Measurements from ENCODE around the gene PLCB3. TPM values are rescaled to one million over a fixed set of nuclear protein-coding genes. Genes with fewer than 3 reads are reported as not detected.

PLCB3 gene
- total RNA-seq, 1 experiment from 2014 or later, result 45.3 TPM

- no peak for DNase-seq (ENCODE audit: low spot score)
- POLR2A ChIA-PET (ENCODE audit: low non-redundant PET), result no interaction called here
- H3K36me3 ChIP-seq (ENCODE audit: insufficient read depth, low read length, poor library complexity, severe bottlenecking), result peaks cover 5% of the 10 kb centered on the region
- CTCF ChIA-PET, result no interaction called here
- H3K4me3 ChIP-seq (ENCODE audit: low read depth, low read length, poor library complexity, severe bottlenecking), result no peak overlapping the region
- no peaks in the 10 kb centered on the region for H3K27me3 ChIP-seq (replicated peaks; ENCODE audit: insufficient read depth, low read depth, low read length, poor library complexity)
- no peaks in the 10 kb centered on the region for H3K9me3 ChIP-seq (ENCODE audit: low read depth, low read length, poor library complexity, severe bottlenecking)
- no peak for TF ChIP-seq EZH2 (IDR thresholded peaks at IDR 0.05; ENCODE audit: borderline replicate concordance, low read depth, low read length, poor library complexity, severe bottlenecking)
- TF ChIP-seq CTCF (conservative IDR thresholded peaks at IDR 0.05; ENCODE audit: low read depth, low read length), result no peak
- peak overlapping the region; percentile 70 for H3K27ac ChIP-seq (ENCODE audit: low read depth, low read length, poor library complexity, severe bottlenecking)
- peaks cover 30% of the 10 kb centered on the region for H3K4me1 ChIP-seq (ENCODE audit: insufficient read depth, low read length, poor library complexity, severe bottlenecking)
- no TSS peak for BruUV-seq (replicated peaks)
- intact Hi-C loops (cut with micrococcal nuclease; ENCODE audit: unreplicated experiment), result no loop called here
Observed at GRCh38 chr11:64229090-64229743, 22.1 kb upstream of the PLCB3 start.

GRCh38 chr11:64229744-64230170, 21.6 kb upstream of the PLCB3 start:
- Histone ChIP-seq H3K4me3 (ENCODE audit: low read depth, low read length, poor library complexity, severe bottlenecking) (peak overlapping the region; percentile 54), H3K27ac (ENCODE audit: low read depth, low read length, poor library complexity, severe bottlenecking) (peak overlapping the region; percentile 70), H3K36me3 (ENCODE audit: insufficient read depth, low read length, poor library complexity, severe bottlenecking) (no peaks in the 10 kb centered on the region), H3K4me1 (ENCODE audit: insufficient read depth, low read length, poor library complexity, severe bottlenecking) (peaks cover 30% of the 10 kb centered on the region), H3K27me3 (replicated peaks; ENCODE audit: insufficient read depth, low read depth, low read length, poor library complexity) (no peaks in the 10 kb centered on the region), H3K9me3 (ENCODE audit: low read depth, low read length, poor library complexity, severe bottlenecking) (no peaks in the 10 kb centered on the region)
- intact Hi-C loops (cut with micrococcal nuclease; ENCODE audit: unreplicated experiment), result no loop called here
- BruUV-seq (replicated peaks), result no TSS peak
- TF ChIP-seq CTCF (conservative IDR thresholded peaks at IDR 0.05; ENCODE audit: low read depth, low read length) (no peak), EZH2 (IDR thresholded peaks at IDR 0.05; ENCODE audit: borderline replicate concordance, low read depth, low read length, poor library complexity, severe bottlenecking) (no peak)
- CTCF ChIA-PET, result interaction anchor here (0.6 kb wide), 1 partner anchor 22 kb away, joined by 3 read pairs; no protein-coding TSS in a partner anchor
- POLR2A ChIA-PET (ENCODE audit: low non-redundant PET), result no interaction called here
- no peak for DNase-seq (ENCODE audit: low spot score)

GRCh38 chr11:64230171-64230984, 21.0 kb upstream of the PLCB3 start, which contains the start of gene DNAJC4:
Gene DNAJC4, plus strand, starts transcription at chr11:64230548. Its CDS starts 307 bp downstream, at chr11:64230855.
- Histone ChIP-seq H3K36me3 (ENCODE audit: insufficient read depth, low read length, poor library complexity, severe bottlenecking) (no peaks in the 10 kb centered on the region), H3K27ac (ENCODE audit: low read depth, low read length, poor library complexity, severe bottlenecking) (peak within 1 kb of the TSS; percentile 70), H3K9me3 (ENCODE audit: low read depth, low read length, poor library complexity, severe bottlenecking) (no peaks in the 10 kb centered on the region), H3K27me3 (replicated peaks; ENCODE audit: insufficient read depth, low read depth, low read length, poor library complexity) (no peaks in the 10 kb centered on the region), H3K4me3 (ENCODE audit: low read depth, low read length, poor library complexity, severe bottlenecking) (peak within 1 kb of the TSS; percentile 54), H3K4me1 (ENCODE audit: insufficient read depth, low read length, poor library complexity, severe bottlenecking) (peaks cover 26% of the 10 kb centered on the region)
- peak; percentile 96 for DNase-seq (ENCODE audit: low spot score)
- TF ChIP-seq CTCF (conservative IDR thresholded peaks at IDR 0.05; ENCODE audit: low read depth, low read length), result no peak
- no peak for TF ChIP-seq EZH2 (IDR thresholded peaks at IDR 0.05; ENCODE audit: borderline replicate concordance, low read depth, low read length, poor library complexity, severe bottlenecking)
- POLR2A ChIA-PET (ENCODE audit: low non-redundant PET), result interaction anchor here (0.5 kb wide), 1 partner anchor 79 kb away, joined by 3 read pairs; no protein-coding TSS in a partner anchor
- BruUV-seq (replicated peaks), result no TSS peak
- CTCF ChIA-PET, result interaction anchor here (0.6 kb wide), 1 partner anchor 23 kb away, joined by 3 read pairs; no protein-coding TSS in a partner anchor
- intact Hi-C loops (cut with micrococcal nuclease; ENCODE audit: unreplicated experiment), result no loop called here
